Natural killer cell (primary cell): ENCODE measurements around the gene FRMD4A. TPM values are rescaled to one million over a fixed set of nuclear protein-coding genes. Genes with fewer than 3 reads are reported as not detected.

Experiments
- ATAC-seq, 3 donors: fragments of 150-1000 bp in 2 of 3; fragments of 200-7000 bp in 1 of 3; cut with Tn5 transposase; 1 replicate in 1 of 3; 2 replicates in 2 of 3; pipeline ENCODE4 v1.10.0; 2021; ENCODE audit warnings: mild to moderate bottlenecking in 2 of 3, moderate library complexity in 2 of 3
- DNase-seq, 2 donors: peaks; one replicate each; pipeline versions ENCODE4 v3.0.0 to v3.0.0-alpha.2; 2013 to 2021; ENCODE audit warnings: mixed read lengths in 1 of 2
- H3K27ac ChIP-seq: one replicate; pipeline ENCODE4 v1.5.1; 2013; ENCODE audit warnings: mild to moderate bottlenecking, low read length
- H3K27me3 ChIP-seq: one replicate; pipeline ENCODE4 v1.6.1; 2013; ENCODE audit warnings: low read length; ENCODE audit not compliant: control insufficient read depth, insufficient read depth
- H3K36me3 ChIP-seq: one replicate; pipeline ENCODE4 v1.6.1; 2013; ENCODE audit warnings: low read length; ENCODE audit not compliant: control insufficient read depth, insufficient read depth
- H3K4me1 ChIP-seq: one replicate; pipeline ENCODE4 v1.6.1; 2013; ENCODE audit warnings: low read length; ENCODE audit not compliant: control insufficient read depth, insufficient read depth
- H3K4me3 ChIP-seq: one replicate; pipeline ENCODE4 v1.5.1; 2013; ENCODE audit warnings: low read length
- H3K9me3 ChIP-seq: one replicate; pipeline ENCODE4 v1.6.1; 2013; ENCODE audit warnings: low read length; ENCODE audit not compliant: control insufficient read depth, insufficient read depth
- H3K27ac Mint-ChIP-seq, 2 donors: one replicate each; pipeline ENCODE4 v1.8.0; 2022; ENCODE audit warnings: mild to moderate bottlenecking in 2 of 2, mixed read lengths in 2 of 2, moderate library complexity in 1 of 2
- H3K27me3 Mint-ChIP-seq, 2 donors: one replicate each; pipeline ENCODE4 v1.8.0; 2022; ENCODE audit warnings: low read depth in 2 of 2, mixed read lengths in 2 of 2
- H3K36me3 Mint-ChIP-seq: one replicate; pipeline ENCODE4 v1.8.0; 2022; ENCODE audit warnings: mixed read lengths
- H3K4me1 Mint-ChIP-seq, 2 donors: one replicate each; pipeline ENCODE4 v1.8.0; 2022; ENCODE audit warnings: mixed read lengths in 2 of 2
- H3K4me3 Mint-ChIP-seq: one replicate; pipeline ENCODE4 v1.8.0; 2022; ENCODE audit warnings: mild to moderate bottlenecking, moderate library complexity, mixed read lengths
- H3K9me3 Mint-ChIP-seq, 2 donors: one replicate each; pipeline ENCODE4 v1.8.0; 2022; ENCODE audit warnings: mixed read lengths in 2 of 2
- CTCF ChIP-seq: fragments of 200-600 bp; IDR thresholded peaks from one replicate; pipeline ENCODE4 v1.8.0; 2022; ENCODE audit warnings: antibody characterized with exemption
- WGBS: methylation state at CpG from one replicate; pipeline ENCODE4 v1.1.7; 2013; ENCODE audit warnings: missing lambda C conversion rate; ENCODE audit not compliant: insufficient coverage; 5-methylcytosine and 5-hydroxymethylcytosine counted together
- intact Hi-C: fragments of 100-400 bp; cut with micrococcal nuclease; formaldehyde crosslinking; loops from one replicate; pipeline ENCODE4 v1.14.2; 2022
- total RNA-seq, 4 donors: library from RNA; stranded (reverse); fragments of 120-200 nt in 1 of 4; gene quantifications; one replicate each; pipeline versions ENCODE4 v1.2.3 to v1.2.4, GENCODE V29; 2013 to 2022

FRMD4A gene
- total RNA-seq, 3 donors from 2014 or later (not counting 1 experiment from before 2014, with no cell fraction given): 0.36 to 0.38 TPM; not detected in 1

DNA sequence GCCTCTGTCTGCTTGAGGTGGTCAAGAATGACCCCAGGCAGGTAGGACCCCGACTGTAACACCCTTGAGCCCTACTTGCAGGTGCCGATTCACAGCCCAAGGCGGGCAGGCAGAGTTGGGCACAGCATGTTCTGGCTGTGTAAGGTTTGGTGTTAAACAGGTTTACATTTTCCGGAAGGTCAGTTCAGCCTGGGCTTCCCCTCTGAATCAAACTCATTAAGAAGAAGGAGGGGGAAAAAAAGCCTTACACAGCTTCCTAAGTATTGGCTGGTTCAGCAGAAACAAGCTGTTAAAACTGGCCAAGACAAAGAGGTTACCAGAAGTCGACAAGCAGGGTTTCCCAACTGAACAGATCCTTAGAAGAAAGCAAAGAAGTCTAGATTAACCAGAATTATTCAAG lies 611.3 kb downstream of the FRMD4A start:
- 80% methylated on average over 5 of the region's 5 CpGs for WGBS
- H3K27ac Mint-ChIP-seq: no peak overlapping the region
- no peaks in the 10 kb centered on the region for H3K9me3 ChIP-seq
- H3K4me3 ChIP-seq: no peak overlapping the region
- H3K27me3 Mint-ChIP-seq: peaks cover 10 to 20% of the 10 kb centered on the region in 2 donors
- H3K9me3 Mint-ChIP-seq: peaks cover 2 to 4% of the 10 kb centered on the region in 2 donors
- no peaks in the 10 kb centered on the region for H3K36me3 ChIP-seq
- no peak for TF ChIP-seq CTCF
- no peak overlapping the region for H3K4me3 Mint-ChIP-seq
- no peak for ATAC-seq
- H3K27me3 ChIP-seq: no peaks in the 10 kb centered on the region
- peaks cover 10% of the 10 kb centered on the region for H3K4me1 ChIP-seq
- intact Hi-C loops: no loop called here
- no peak overlapping the region for H3K27ac ChIP-seq
- DNase-seq: no peak
- peaks cover 13% of the 10 kb centered on the region in 2 donors for H3K4me1 Mint-ChIP-seq
- no peaks in the 10 kb centered on the region for H3K36me3 Mint-ChIP-seq

- ATAC-seq (no peak), DNase-seq (no peak)
- peaks cover 13% of the 10 kb centered on the region in 2 donors for H3K4me1 Mint-ChIP-seq
- 77% methylated on average over 4 of the region's 4 CpGs for WGBS
- intact Hi-C loops: no loop called here
- Histone ChIP-seq H3K27me3 (no peaks in the 10 kb centered on the region), H3K4me3 (no peak overlapping the region), H3K36me3 (no peaks in the 10 kb centered on the region), H3K27ac (no peak overlapping the region), H3K9me3 (no peaks in the 10 kb centered on the region), H3K4me1 (peaks cover 10% of the 10 kb centered on the region)
- no peaks in the 10 kb centered on the region for H3K36me3 Mint-ChIP-seq
- H3K4me3 Mint-ChIP-seq: no peak overlapping the region
- no peak for TF ChIP-seq CTCF
- H3K27ac Mint-ChIP-seq: no peak overlapping the region
- H3K27me3 Mint-ChIP-seq: peaks cover 10 to 17% of the 10 kb centered on the region in 2 donors
- H3K9me3 Mint-ChIP-seq: peaks cover 2 to 4% of the 10 kb centered on the region in 2 donors
Observed at GRCh38 chr10:13718820-13719219, 611.9 kb downstream of the FRMD4A start.

DNA sequence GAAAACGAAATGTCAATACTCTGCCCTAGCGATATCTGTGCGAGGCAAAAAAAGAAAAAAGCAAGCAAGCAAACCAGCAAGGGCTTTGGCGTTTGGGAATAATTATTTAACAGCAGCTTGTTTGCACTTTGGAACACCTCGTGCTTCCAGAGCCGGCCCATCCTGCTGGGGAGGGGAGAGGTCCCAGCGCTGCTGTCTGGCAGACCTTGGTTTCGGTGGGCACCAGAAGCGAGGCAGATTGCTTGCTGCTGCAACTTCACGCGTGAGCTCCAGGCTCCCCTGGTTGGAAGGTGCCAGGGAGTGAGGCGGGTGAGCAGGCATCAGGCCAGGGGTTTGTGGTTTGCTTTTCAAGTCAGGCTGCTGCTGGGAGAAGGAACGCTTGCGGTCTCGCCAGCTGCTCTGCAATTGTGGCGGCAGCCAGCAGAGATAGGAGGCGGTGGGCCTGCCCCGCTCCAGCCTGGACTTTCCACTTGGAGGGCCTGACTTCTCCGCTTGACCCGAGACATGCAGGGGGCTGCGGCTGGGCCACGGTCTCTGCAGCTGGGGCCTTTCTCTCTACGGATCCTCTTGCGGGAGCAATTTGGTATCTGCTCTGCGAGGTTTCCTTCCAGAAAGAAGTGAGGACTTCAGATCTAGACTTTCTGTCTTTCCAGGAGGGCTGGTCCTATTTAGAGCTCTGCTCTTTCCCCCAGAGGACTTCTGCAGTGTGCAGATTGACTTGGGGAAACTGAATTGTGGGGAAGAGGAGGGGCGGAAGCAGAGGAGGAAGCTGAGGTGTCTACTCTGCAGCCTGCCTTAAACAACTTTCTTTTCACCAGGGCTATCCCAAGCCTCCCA lies 612.6 kb downstream of the FRMD4A start:
- Histone ChIP-seq H3K9me3 (no peaks in the 10 kb centered on the region), H3K27me3 (no peaks in the 10 kb centered on the region), H3K4me3 (no peak overlapping the region), H3K4me1 (peaks cover 10% of the 10 kb centered on the region), H3K27ac (no peak overlapping the region), H3K36me3 (no peaks in the 10 kb centered on the region)
- DNase-seq (peak in 1 of 2 donors; percentile 61), ATAC-seq (peak in 1 of 3 donors; percentile 56)
- H3K4me3 Mint-ChIP-seq: peak overlapping the region; percentile 47
- 6% methylated on average over 25 of the region's 26 CpGs for WGBS
- peaks cover 10 to 11% of the 10 kb centered on the region in 2 donors for H3K27me3 Mint-ChIP-seq
- no peak overlapping the region for H3K27ac Mint-ChIP-seq
- H3K9me3 Mint-ChIP-seq: peaks cover 2 to 4% of the 10 kb centered on the region in 2 donors
- peaks cover 15% of the 10 kb centered on the region in 2 donors for H3K4me1 Mint-ChIP-seq
- intact Hi-C loops: no loop called here
- no peak for TF ChIP-seq CTCF
- H3K36me3 Mint-ChIP-seq: no peaks in the 10 kb centered on the region
